ENCODE data around the gene GABRE.

The GABRE gene

GRCh38 chrX:151921866-151922265 lies 52.6 kb downstream of the GABRE start:
- no peak for DNase-seq
- no peaks in the 10 kb centered on the region for H3K36me3 ChIP-seq (ENCODE audit: control insufficient read depth in 1 of 2, insufficient read depth in 2 of 2, low read depth in 1 of 2, low read length in 2 of 2)
- H2BK15ac ChIP-seq (ENCODE audit: low read depth, poor library complexity, severe bottlenecking) = no peak overlapping the region
- no peak overlapping the region for H2BK120ac ChIP-seq (ENCODE audit: low read depth, low read length)
- no peak overlapping the region for H3K4me3 ChIP-seq (ENCODE audit: insufficient read depth in 1 of 2, low read depth in 1 of 2, low read length in 2 of 2)
- H3K4ac ChIP-seq (ENCODE audit: low read depth in 1 of 2, low read length in 2 of 2) = no peak overlapping the region
- no peak overlapping the region for H4K8ac ChIP-seq (ENCODE audit: low read length)
- H4K91ac ChIP-seq (ENCODE audit: low read length) = no peak overlapping the region
- H3K79me1 ChIP-seq (replicated peaks; ENCODE audit: low read length, poor library complexity, severe bottlenecking) = no peaks in the 10 kb centered on the region
- no peaks in the 10 kb centered on the region for H3K9me3 ChIP-seq (ENCODE audit: control insufficient read depth, low read length)
- no peaks in the 10 kb centered on the region for H3K4me1 ChIP-seq (ENCODE audit: control insufficient read depth, insufficient read depth, low read depth, low read length)
- no peak overlapping the region for H3K18ac ChIP-seq (ENCODE audit: low read depth in 1 of 2, low read length in 2 of 2)
- H3K23ac ChIP-seq (ENCODE audit: low read length in 2 of 2) = no peak overlapping the region
- no peak overlapping the region for H2BK5ac ChIP-seq (ENCODE audit: low read depth, low read length, poor library complexity, severe bottlenecking)
- no peak overlapping the region for H3K14ac ChIP-seq (ENCODE audit: low read length in 2 of 2)
- no peak overlapping the region for H2BK12ac ChIP-seq (ENCODE audit: low read length in 2 of 2)
- H3K27ac ChIP-seq (ENCODE audit: low read length, poor library complexity, severe bottlenecking) = no peak overlapping the region
- peaks cover 0 to 16% of the 10 kb centered on the region in 2 experiments for H3K27me3 ChIP-seq (ENCODE audit: control insufficient read depth in 1 of 2, insufficient read depth in 1 of 2, low read length in 2 of 2)
- no peak overlapping the region for H2AK5ac ChIP-seq (ENCODE audit: low read length, severe bottlenecking)
- H3K4me2 ChIP-seq (ENCODE audit: low read length, poor library complexity, severe bottlenecking) = no peak overlapping the region
- H3K9ac ChIP-seq (ENCODE audit: low read length) = no peak overlapping the region
- H2AFZ ChIP-seq (ENCODE audit: low read depth, low read length) = no peak overlapping the region
- 73% methylated on average over 5 of the region's 5 CpGs for WGBS

GRCh38 chrX:151921292-151921691 lies 53.2 kb downstream of the GABRE start:
- H3K27ac ChIP-seq (ENCODE audit: low read length, poor library complexity, severe bottlenecking) = no peak overlapping the region
- no peak overlapping the region for H4K91ac ChIP-seq (ENCODE audit: low read length)
- no peak overlapping the region for H3K4ac ChIP-seq (ENCODE audit: low read depth in 1 of 2, low read length in 2 of 2)
- no peak overlapping the region for H4K8ac ChIP-seq (ENCODE audit: low read length)
- no peak overlapping the region for H2BK5ac ChIP-seq (ENCODE audit: low read depth, low read length, poor library complexity, severe bottlenecking)
- H2BK15ac ChIP-seq (ENCODE audit: low read depth, poor library complexity, severe bottlenecking) = no peak overlapping the region
- H2AK5ac ChIP-seq (ENCODE audit: low read length, severe bottlenecking) = no peak overlapping the region
- WGBS = 87% methylated on average over 6 of the region's 10 CpGs
- no peak overlapping the region for H3K4me2 ChIP-seq (ENCODE audit: low read length, poor library complexity, severe bottlenecking)
- H3K36me3 ChIP-seq (ENCODE audit: control insufficient read depth in 1 of 2, insufficient read depth in 2 of 2, low read depth in 1 of 2, low read length in 2 of 2) = no peaks in the 10 kb centered on the region
- H3K14ac ChIP-seq (ENCODE audit: low read length in 2 of 2) = no peak overlapping the region
- no peak overlapping the region for H3K23ac ChIP-seq (ENCODE audit: low read length in 2 of 2)
- peaks cover 0 to 12% of the 10 kb centered on the region in 2 experiments for H3K27me3 ChIP-seq (ENCODE audit: control insufficient read depth in 1 of 2, insufficient read depth in 1 of 2, low read length in 2 of 2)
- no peak overlapping the region for H2AFZ ChIP-seq (ENCODE audit: low read depth, low read length)
- H3K4me1 ChIP-seq (ENCODE audit: control insufficient read depth, insufficient read depth, low read depth, low read length) = no peaks in the 10 kb centered on the region
- no peak for DNase-seq
- H2BK120ac ChIP-seq (ENCODE audit: low read depth, low read length) = no peak overlapping the region
- no peak overlapping the region for H3K4me3 ChIP-seq (ENCODE audit: insufficient read depth in 1 of 2, low read depth in 1 of 2, low read length in 2 of 2)
- no peak overlapping the region for H3K9ac ChIP-seq (ENCODE audit: low read length)
- no peaks in the 10 kb centered on the region for H3K79me1 ChIP-seq (replicated peaks; ENCODE audit: low read length, poor library complexity, severe bottlenecking)
- H2BK12ac ChIP-seq (ENCODE audit: low read length in 2 of 2) = no peak overlapping the region
- H3K18ac ChIP-seq (ENCODE audit: low read depth in 1 of 2, low read length in 2 of 2) = no peak overlapping the region
- H3K9me3 ChIP-seq (ENCODE audit: control insufficient read depth, low read length) = no peaks in the 10 kb centered on the region

DNA sequence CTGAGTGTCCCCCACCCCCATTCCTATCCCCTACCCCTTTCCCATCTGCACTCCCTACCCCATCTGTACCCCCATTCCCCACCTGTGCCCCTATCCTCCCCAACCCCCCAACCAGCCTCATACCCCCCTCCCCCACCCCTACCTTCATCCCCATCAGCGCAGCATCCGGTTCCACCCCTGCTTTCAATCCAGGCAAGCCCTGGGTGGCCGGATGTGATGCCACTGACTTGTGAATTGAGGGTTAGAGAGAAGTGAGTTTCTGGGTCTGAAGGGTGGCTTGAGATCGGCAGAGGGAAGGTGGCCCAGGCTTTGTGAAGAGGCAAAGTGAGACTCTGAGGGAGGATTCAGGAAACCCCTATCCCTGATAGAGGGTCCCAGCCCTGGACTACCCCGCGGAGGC lies 53.9 kb downstream of the GABRE start:
- Histone ChIP-seq H2BK120ac (ENCODE audit: low read depth, low read length) (no peak overlapping the region), H3K4me2 (ENCODE audit: low read length, poor library complexity, severe bottlenecking) (no peak overlapping the region), H4K8ac (ENCODE audit: low read length) (no peak overlapping the region), H3K4me1 (ENCODE audit: control insufficient read depth, insufficient read depth, low read depth, low read length) (no peaks in the 10 kb centered on the region), H2AK5ac (ENCODE audit: low read length, severe bottlenecking) (no peak overlapping the region), H4K91ac (ENCODE audit: low read length) (no peak overlapping the region), H2BK5ac (ENCODE audit: low read depth, low read length, poor library complexity, severe bottlenecking) (no peak overlapping the region), H2BK12ac (ENCODE audit: low read length in 2 of 2) (no peak overlapping the region), H3K18ac (ENCODE audit: low read depth in 1 of 2, low read length in 2 of 2) (no peak overlapping the region), H3K27me3 (ENCODE audit: control insufficient read depth in 1 of 2, insufficient read depth in 1 of 2, low read length in 2 of 2) (peaks cover 0 to 5% of the 10 kb centered on the region in 2 experiments), H3K23ac (ENCODE audit: low read length in 2 of 2) (no peak overlapping the region), H3K9ac (ENCODE audit: low read length) (no peak overlapping the region), H3K4ac (ENCODE audit: low read depth in 1 of 2, low read length in 2 of 2) (no peak overlapping the region), H3K4me3 (ENCODE audit: insufficient read depth in 1 of 2, low read depth in 1 of 2, low read length in 2 of 2) (no peak overlapping the region), H3K79me1 (replicated peaks; ENCODE audit: low read length, poor library complexity, severe bottlenecking) (no peaks in the 10 kb centered on the region), H2AFZ (ENCODE audit: low read depth, low read length) (no peak overlapping the region), H3K14ac (ENCODE audit: low read length in 2 of 2) (no peak overlapping the region), H2BK15ac (ENCODE audit: low read depth, poor library complexity, severe bottlenecking) (no peak overlapping the region), H3K9me3 (ENCODE audit: control insufficient read depth, low read length) (no peaks in the 10 kb centered on the region), H3K36me3 (ENCODE audit: control insufficient read depth in 1 of 2, insufficient read depth in 2 of 2, low read depth in 1 of 2, low read length in 2 of 2) (no peaks in the 10 kb centered on the region), H3K27ac (ENCODE audit: low read length, poor library complexity, severe bottlenecking) (no peak overlapping the region)
- 73% methylated on average over 6 of the region's 6 CpGs for WGBS
- no peak for DNase-seq

GRCh38 chrX:151920101-151920500 lies 54.4 kb downstream of the GABRE start:
- no peak overlapping the region for H3K9ac ChIP-seq (ENCODE audit: low read length)
- H3K18ac ChIP-seq (ENCODE audit: low read depth in 1 of 2, low read length in 2 of 2) = no peak overlapping the region
- no peak overlapping the region for H2BK120ac ChIP-seq (ENCODE audit: low read depth, low read length)
- no peak overlapping the region for H2BK12ac ChIP-seq (ENCODE audit: low read length in 2 of 2)
- no peaks in the 10 kb centered on the region for H3K9me3 ChIP-seq (ENCODE audit: control insufficient read depth, low read length)
- no peak overlapping the region for H2AK5ac ChIP-seq (ENCODE audit: low read length, severe bottlenecking)
- H3K4me2 ChIP-seq (ENCODE audit: low read length, poor library complexity, severe bottlenecking) = no peak overlapping the region
- no peak overlapping the region for H4K8ac ChIP-seq (ENCODE audit: low read length)
- no peaks in the 10 kb centered on the region for H3K79me1 ChIP-seq (replicated peaks; ENCODE audit: low read length, poor library complexity, severe bottlenecking)
- no CpG with 5 or more reads among the region's 12 CpGs for WGBS
- no peak overlapping the region for H3K27ac ChIP-seq (ENCODE audit: low read length, poor library complexity, severe bottlenecking)
- no peak overlapping the region for H4K91ac ChIP-seq (ENCODE audit: low read length)
- H3K36me3 ChIP-seq (ENCODE audit: control insufficient read depth in 1 of 2, insufficient read depth in 2 of 2, low read depth in 1 of 2, low read length in 2 of 2) = no peaks in the 10 kb centered on the region
- no peak overlapping the region for H3K4ac ChIP-seq (ENCODE audit: low read depth in 1 of 2, low read length in 2 of 2)
- DNase-seq = no peak
- H2BK15ac ChIP-seq (ENCODE audit: low read depth, poor library complexity, severe bottlenecking) = no peak overlapping the region
- H2BK5ac ChIP-seq (ENCODE audit: low read depth, low read length, poor library complexity, severe bottlenecking) = no peak overlapping the region
- H2AFZ ChIP-seq (ENCODE audit: low read depth, low read length) = no peak overlapping the region
- no peak overlapping the region for H3K4me3 ChIP-seq (ENCODE audit: insufficient read depth in 1 of 2, low read depth in 1 of 2, low read length in 2 of 2)
- no peaks in the 10 kb centered on the region for H3K4me1 ChIP-seq (ENCODE audit: control insufficient read depth, insufficient read depth, low read depth, low read length)
- no peak overlapping the region for H3K14ac ChIP-seq (ENCODE audit: low read length in 2 of 2)
- no peak overlapping the region for H3K23ac ChIP-seq (ENCODE audit: low read length in 2 of 2)
- H3K27me3 ChIP-seq (ENCODE audit: control insufficient read depth in 1 of 2, insufficient read depth in 1 of 2, low read length in 2 of 2) = peaks cover 0 to under 1% of the 10 kb centered on the region in 2 experiments
